GM12872 (cell line): Measurements from ENCODE around the gene CCNI2.

Source experiments
- CTCF ChIP-seq: IDR thresholded peaks from 3 replicates; pipeline ENCODE4 v1.5.1; 2011; ENCODE audit warnings: low read depth, mild to moderate bottlenecking, low read length, moderate library complexity; ENCODE audit not compliant: insufficient read depth

The CCNI2 gene, protein sequence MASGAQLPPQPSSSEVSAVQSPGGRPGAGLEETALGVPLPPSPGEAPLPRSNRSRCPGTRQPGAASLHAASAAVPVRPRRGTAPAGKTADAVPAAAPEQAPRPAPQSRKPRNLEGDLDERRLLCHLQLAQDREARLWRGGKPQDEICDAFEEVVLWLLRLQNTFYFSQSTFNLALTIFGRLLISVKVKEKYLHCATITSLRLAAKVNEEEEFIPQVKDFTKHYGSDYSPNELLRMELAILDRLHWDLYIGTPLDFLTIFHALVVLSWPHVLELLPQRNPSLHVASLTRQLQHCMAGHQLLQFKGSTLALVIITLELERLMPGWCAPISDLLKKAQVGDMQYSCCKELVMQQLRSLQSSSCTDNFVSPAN

GRCh38 chr5:132746954-132747615 lies at the start of gene CCNI2:
CCNI2 (plus strand) TSS chr5:132747426; CDS start chr5:132747496, 70 bp downstream.
- TF ChIP-seq CTCF, result peak; percentile 60

DNA sequence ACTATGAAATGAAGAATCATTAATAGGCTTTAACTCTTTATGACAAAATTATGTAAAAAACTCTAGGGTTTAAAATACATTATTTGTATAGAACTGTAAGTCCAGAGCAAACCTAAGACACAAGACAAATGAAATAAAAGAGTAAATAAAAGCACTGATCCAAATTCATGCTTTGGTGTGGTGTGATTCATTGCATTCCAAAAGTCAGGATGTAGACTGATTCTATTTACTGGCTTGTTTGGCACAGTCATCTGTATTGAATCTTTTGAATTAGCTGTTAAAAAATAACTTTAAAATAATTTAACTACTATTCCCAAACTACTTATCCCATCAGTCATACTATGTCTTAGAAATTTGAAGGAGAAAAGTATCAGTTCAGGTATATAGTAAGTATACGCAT lies 42.4 kb upstream of the CCNI2 start:
- no peak for TF ChIP-seq CTCF

DNA sequence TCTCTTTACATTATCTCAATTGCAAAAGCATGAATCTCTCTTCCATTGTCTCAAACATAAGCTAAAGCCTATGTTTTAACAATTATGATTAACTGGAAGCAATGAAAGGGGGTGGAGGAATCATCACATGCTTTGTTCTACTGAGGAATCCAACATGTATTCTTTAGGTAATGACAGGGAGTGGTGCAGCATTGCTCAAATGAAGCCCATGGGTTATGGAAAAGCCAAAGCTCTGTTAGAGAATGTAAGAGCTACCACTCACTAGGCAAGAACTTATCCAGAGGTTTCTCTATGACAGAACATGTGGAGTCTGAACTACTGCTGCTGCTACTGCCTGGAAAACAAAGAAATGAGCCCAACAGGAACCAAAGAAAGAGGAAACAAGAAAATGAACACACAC lies 38.6 kb upstream of the CCNI2 start:
- no peak for TF ChIP-seq CTCF

GRCh38 chr5:132714456-132715307 lies 32.5 kb upstream of the CCNI2 start:
- TF ChIP-seq CTCF, result peak; percentile 15; the same call in 1 of the 3 replicates

DNA sequence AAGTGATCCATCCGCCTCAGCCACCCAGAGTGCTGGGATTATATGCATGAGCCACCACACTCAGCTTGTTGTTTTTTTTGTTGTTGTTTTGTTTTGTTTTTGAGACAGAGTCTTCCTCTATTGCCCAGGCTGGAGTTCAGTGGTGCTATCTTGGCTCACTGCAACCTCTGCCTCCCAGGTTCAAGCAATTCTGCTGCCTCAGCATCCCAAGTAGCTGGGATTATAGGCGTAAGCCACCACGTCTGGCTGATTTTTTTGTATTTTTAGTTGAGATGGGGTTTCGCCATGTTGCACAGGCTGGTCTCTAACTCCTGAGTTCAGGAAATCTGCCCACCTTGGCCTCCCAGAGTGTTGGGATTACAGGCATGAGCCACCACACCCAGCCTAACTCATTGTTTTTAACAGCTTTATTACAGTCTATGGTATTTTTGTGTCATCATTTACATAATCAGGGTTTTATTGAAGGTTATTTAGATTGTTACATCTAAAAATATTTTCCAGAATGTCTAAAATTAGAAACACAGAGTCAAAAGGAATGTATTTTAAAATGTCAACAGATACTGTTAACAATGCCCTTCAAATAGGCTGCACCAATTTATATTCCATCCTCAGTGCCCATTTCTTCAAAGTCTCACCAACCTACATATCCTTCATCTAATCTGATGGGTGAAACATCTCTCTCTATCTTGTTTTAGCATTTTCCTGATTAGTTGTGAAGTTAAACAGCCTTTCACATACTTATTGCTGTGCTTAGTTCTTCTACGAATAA lies 28.5 kb upstream of the CCNI2 start:
- TF ChIP-seq CTCF, result no peak

GRCh38 chr5:132725745-132726144 lies 21.5 kb upstream of the CCNI2 start:
- no peak for TF ChIP-seq CTCF

DNA sequence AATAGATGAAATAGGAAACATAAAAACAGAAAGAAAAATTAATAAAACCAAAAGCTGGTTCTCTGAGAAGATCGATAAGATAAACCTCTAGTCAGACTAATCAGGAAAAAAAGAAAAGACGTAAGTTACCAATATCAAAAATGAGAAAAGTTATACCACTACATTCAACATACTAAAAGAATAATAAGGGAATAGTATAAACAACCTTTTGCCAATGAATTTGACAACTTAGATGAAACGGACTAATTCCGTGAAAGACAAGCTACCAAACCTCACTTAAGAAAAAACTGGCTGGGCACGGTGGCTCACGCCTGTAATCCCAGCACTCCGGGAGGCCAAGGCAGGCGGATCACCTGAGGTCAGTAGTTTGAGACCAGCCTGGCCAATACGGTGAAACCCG lies 17.3 kb upstream of the CCNI2 start:
- no peak for TF ChIP-seq CTCF
